ENCODE measurements around the gene E2F8.

Gene E2F8

GRCh38 chr11:19199771-19200170 lies 41.0 kb downstream of the E2F8 start:
- no peak overlapping the region for H3K4me3 ChIP-seq (ENCODE audit: low read depth, low read length)
- TF ChIP-seq CTCF (IDR thresholded peaks at IDR 0.05; ENCODE audit: low read depth, low read length, missing control alignments): no peak
- DNase-seq (ENCODE audit: low read depth): no peak

- no peak for TF ChIP-seq CTCF (IDR thresholded peaks at IDR 0.05; ENCODE audit: low read depth, low read length, missing control alignments)
- no peak overlapping the region for H3K4me3 ChIP-seq (ENCODE audit: low read depth, low read length)
- DNase-seq (ENCODE audit: low read depth): no peak
These were observed 41.7 kb downstream of the E2F8 start for GRCh38 chr11:19199048-19199447.

- no peak for TF ChIP-seq CTCF (IDR thresholded peaks at IDR 0.05; ENCODE audit: low read depth, low read length, missing control alignments)
- no peak for DNase-seq (ENCODE audit: low read depth)
These were observed 44.3 kb downstream of the E2F8 start for GRCh38 chr11:19196432-19196831.

GRCh38 chr11:19194620-19195308 lies 46.0 kb downstream of the E2F8 start:
- DNase-seq (ENCODE audit: low read depth): no peak
- no peak for TF ChIP-seq CTCF (IDR thresholded peaks at IDR 0.05; ENCODE audit: low read depth, low read length, missing control alignments)
- H3K4me3 ChIP-seq (ENCODE audit: low read depth, low read length): no peak overlapping the region

More at GRCh38 chr11:19196432-19196831, 44.3 kb downstream of the E2F8 start:
- no peak overlapping the region for H3K4me3 ChIP-seq (ENCODE audit: low read depth, low read length)

GRCh38 chr11:19193916-19194315 lies 46.8 kb downstream of the E2F8 start:
- TF ChIP-seq CTCF (IDR thresholded peaks at IDR 0.05; ENCODE audit: low read depth, low read length, missing control alignments): no peak
- no peak overlapping the region for H3K4me3 ChIP-seq (ENCODE audit: low read depth, low read length)
- no peak for DNase-seq (ENCODE audit: low read depth)

- DNase-seq (ENCODE audit: low read depth): no peak
These were observed 49.1 kb downstream of the E2F8 start for GRCh38 chr11:19191530-19192169.

More at GRCh38 chr11:19191530-19192169, 49.1 kb downstream of the E2F8 start:
- no peak overlapping the region for H3K4me3 ChIP-seq (ENCODE audit: low read depth, low read length)
- no peak for TF ChIP-seq CTCF (IDR thresholded peaks at IDR 0.05; ENCODE audit: low read depth, low read length, missing control alignments)

Data from GM12864 (cell line).